Astrocyte of the cerebellum (primary cell): ENCODE results near the gene LRRC36.
A peak's percentile ranks its signal among the peaks of the same experiment; 100 is the strongest.

ENCODE experiments used
- DNase-seq: peaks from one replicate; pipeline ENCODE4 v3.0.0-alpha.2; 2011; ENCODE audit warnings: low read depth
- H3K4me3 ChIP-seq: 2 replicates; pipeline ENCODE4 v1.5.1; 2011; ENCODE audit warnings: mild to moderate bottlenecking, low read depth, low read length, moderate library complexity
- in situ Hi-C: cut with HindIII; loops from 2 replicates; pipeline ENCODE4 v1.10.0; 2017; ENCODE audit warnings: low sequenced_read_pairs
- TF ChIP-seq, protein P1 (sequence below): IDR thresholded peaks from 2 replicates; pipeline ENCODE4 v1.5.1; 2012; ENCODE audit warnings: low read length, low read depth, moderate library complexity, mild to moderate bottlenecking; ENCODE audit errors: missing control alignments

The LRRC36 gene

DNA sequence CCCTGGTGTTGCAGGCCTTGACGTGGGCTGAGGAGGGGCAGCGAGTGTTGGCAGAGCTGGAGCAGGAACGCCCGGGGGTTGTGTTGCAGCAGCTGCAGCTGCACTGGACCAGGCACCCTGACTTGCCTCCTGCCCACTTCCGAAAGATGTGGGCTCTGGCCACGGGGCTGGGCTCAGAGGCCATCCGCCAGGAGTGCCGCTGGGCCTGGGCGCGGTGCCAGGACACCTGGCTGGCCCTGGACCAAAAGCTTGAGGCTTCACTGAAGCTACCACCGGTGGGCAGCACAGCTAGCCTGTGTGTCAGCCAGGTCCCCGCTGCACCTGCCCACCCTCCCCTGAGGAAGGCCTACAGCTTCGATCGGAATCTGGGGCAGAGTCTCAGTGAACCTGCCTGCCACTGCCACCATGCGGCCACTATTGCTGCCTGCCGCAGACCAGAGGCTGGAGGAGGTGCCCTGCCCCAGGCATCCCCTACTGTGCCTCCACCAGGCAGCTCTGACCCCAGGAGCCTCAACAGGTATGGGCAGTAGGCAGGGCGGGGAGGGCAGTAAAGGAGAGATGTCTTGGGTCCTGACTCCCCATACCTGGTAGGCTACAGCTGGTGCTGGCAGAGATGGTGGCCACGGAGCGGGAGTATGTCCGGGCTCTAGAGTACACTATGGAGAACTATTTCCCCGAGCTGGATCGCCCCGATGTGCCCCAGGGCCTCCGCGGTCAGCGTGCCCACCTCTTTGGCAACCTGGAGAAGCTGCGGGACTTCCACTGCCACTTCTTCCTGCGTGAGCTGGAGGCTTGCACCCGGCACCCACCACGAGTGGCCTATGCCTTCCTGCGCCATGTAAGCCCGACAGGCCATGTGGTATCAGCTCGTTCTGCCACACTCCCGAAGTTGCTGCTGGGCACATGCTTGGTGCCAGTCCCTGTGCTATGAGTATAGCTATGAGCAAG, 41.6 kb upstream of the LRRC36 start:
- DNase-seq: no peak
- TF ChIP-seq, protein P1, sequence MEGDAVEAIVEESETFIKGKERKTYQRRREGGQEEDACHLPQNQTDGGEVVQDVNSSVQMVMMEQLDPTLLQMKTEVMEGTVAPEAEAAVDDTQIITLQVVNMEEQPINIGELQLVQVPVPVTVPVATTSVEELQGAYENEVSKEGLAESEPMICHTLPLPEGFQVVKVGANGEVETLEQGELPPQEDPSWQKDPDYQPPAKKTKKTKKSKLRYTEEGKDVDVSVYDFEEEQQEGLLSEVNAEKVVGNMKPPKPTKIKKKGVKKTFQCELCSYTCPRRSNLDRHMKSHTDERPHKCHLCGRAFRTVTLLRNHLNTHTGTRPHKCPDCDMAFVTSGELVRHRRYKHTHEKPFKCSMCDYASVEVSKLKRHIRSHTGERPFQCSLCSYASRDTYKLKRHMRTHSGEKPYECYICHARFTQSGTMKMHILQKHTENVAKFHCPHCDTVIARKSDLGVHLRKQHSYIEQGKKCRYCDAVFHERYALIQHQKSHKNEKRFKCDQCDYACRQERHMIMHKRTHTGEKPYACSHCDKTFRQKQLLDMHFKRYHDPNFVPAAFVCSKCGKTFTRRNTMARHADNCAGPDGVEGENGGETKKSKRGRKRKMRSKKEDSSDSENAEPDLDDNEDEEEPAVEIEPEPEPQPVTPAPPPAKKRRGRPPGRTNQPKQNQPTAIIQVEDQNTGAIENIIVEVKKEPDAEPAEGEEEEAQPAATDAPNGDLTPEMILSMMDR: peak; percentile 64
- H3K4me3 ChIP-seq: no peak overlapping the region
- in situ Hi-C loops: loop anchor here (5.0 kb wide), 1 partner anchor 82 kb away; no protein-coding TSS in a partner anchor

DNA sequence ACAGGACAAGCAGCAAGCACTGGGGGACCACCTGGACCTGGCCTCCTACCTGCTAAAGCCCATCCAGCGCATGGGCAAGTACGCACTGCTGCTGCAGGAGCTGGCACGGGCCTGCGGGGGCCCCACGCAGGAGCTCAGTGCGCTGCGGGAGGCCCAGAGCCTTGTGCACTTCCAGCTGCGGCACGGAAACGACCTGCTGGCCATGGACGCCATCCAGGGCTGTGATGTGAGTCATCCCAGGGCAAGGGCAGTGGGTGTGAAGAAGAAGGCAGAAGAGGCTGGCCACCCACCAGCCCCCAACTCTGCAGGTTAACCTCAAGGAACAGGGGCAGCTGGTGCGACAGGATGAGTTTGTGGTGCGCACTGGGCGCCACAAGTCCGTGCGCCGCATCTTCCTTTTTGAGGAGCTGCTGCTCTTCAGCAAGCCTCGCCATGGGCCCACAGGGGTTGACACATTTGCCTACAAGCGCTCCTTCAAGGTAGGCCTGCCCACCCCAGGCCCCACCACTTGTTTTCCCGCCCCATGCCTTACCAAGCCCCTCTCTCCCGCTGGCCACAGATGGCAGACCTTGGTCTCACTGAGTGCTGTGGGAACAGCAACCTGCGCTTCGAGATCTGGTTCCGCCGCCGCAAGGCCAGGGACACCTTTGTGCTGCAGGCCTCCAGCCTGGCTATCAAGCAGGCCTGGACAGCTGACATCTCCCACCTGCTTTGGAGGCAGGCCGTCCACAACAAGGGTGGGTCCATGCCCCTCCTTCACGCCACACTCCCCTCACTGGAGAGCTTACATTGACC, 40.0 kb upstream of the LRRC36 start:
- in situ Hi-C loops: no loop called here
- no peak for DNase-seq
- H3K4me3 ChIP-seq: no peak overlapping the region
- TF ChIP-seq, protein P1: no peak

GRCh38 chr16:67287960-67288359, 38.7 kb upstream of the LRRC36 start:
- TF ChIP-seq, protein P1: no peak
- in situ Hi-C loops: no loop called here
- no peak overlapping the region for H3K4me3 ChIP-seq
- DNase-seq: no peak

- TF ChIP-seq, protein P1: no peak
- no peak for DNase-seq
- in situ Hi-C loops: no loop called here
- H3K4me3 ChIP-seq: no peak overlapping the region
Observed at GRCh38 chr16:67291461-67291860, 35.2 kb upstream of the LRRC36 start.

DNA sequence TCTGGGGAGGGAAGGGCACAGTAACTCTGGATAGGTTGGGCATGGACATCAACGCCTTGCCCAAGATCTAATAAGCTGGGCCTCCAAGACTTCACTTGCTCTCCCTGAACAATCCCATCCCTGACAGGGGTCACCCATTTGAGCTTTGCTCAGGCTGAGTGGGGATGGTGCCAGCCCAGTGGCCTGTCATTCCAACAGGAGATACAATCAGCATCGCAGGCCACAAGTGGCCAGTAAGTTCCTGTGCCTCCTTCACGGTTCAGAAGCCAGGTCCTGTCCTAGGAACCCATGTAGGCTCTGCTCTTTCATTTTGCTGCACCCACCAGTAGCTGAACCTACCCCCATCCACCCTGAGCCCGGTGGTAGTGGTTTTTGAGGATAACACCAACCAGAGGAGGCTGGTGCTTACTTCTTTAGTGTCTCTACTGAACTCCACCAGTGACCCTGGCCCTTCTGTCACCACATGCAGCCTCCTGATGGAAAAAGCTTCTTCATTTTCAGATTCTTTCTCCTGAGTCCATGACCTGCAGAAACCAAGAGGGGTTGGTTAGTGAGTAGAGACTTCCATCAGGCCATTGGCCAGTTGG, 32.4 kb upstream of the LRRC36 start:
- DNase-seq: no peak
- H3K4me3 ChIP-seq: no peak overlapping the region
- in situ Hi-C loops: no loop called here
- TF ChIP-seq, protein P1: no peak

DNA sequence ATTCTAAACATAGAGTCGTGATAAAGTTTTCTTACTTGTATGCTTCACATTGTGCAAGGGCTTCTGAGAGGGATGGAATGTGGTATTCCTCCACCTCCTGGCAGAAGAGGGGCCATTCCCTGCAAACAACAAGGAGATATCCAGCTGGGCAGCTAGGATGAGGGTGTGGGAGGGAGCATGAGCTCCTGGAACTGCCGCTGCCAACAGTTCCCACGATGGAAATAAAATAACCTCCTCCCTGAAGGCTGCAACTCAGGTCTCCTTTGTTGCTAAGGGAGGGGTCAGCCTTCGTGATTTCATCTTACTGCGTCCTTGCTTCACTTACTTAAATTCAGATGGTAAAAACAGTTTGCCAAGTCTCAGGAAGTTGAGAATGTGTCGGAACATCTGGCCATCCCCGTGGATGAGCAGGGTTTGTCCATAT, 31.7 kb upstream of the LRRC36 start:
- in situ Hi-C loops: no loop called here
- no peak overlapping the region for H3K4me3 ChIP-seq
- TF ChIP-seq, protein P1: peak; percentile 12
- DNase-seq: peak; percentile 6
